H1 (cell line): Measurements from ENCODE around the gene MICALL1. TPM values are rescaled to one million over a fixed set of nuclear protein-coding genes. Genes with fewer than 3 reads are reported as not detected.
A peak's percentile ranks its signal among the peaks of the same experiment; 100 is the strongest.

Source experiments
- CTCF ChIA-PET: fragments of 300-600 bp; sonication (Branson Sonifier 250); formaldehyde crosslinking; loops from one replicate; lab custom pipeline; 2021; ENCODE audit not compliant: partially characterized antibody; lab: Charles Lee
- POLR2A ChIA-PET: fragments of 300-600 bp; sonication (Branson Sonifier 250); formaldehyde crosslinking; loops from one replicate; lab custom pipeline; 2021; ENCODE audit warnings: inconsistent platforms; ENCODE audit not compliant: partially characterized antibody; lab: Charles Lee
- DNase-seq, 2 experiments: peaks; one replicate each; pipeline versions ENCODE4 v3.0.0 to v3.0.0-alpha.2; 2010 to 2022; ENCODE audit warnings: low spot score in 2 of 2, low read depth in 1 of 2, mixed read lengths in 1 of 2
- FAIRE-seq: peaks from 2 replicates; lab custom pipeline; 2011; peaks lifted over from hg19 to GRCh38; lab: Jason Lieb, UNC
- H2AFZ ChIP-seq: 2 replicates; pipeline ENCODE4 v1.8.1; 2012; ENCODE audit warnings: low read length, inconsistent platforms
- H2AK5ac ChIP-seq: 2 replicates; pipeline ENCODE4 v1.6.1; 2013; ENCODE audit warnings: low read depth, low read length
- H2BK120ac ChIP-seq: replicated peaks from 2 replicates; pipeline ENCODE3; 2013; ENCODE audit warnings: low read depth, low read length, inconsistent platforms
- H2BK12ac ChIP-seq: 2 replicates; pipeline ENCODE4 v1.6.1; 2013; ENCODE audit warnings: low read depth, low read length
- H2BK15ac ChIP-seq: 2 replicates; pipeline ENCODE4 v1.6.1; 2013; ENCODE audit warnings: low read length
- H2BK20ac ChIP-seq: 2 replicates; pipeline ENCODE4 v1.6.1; 2013; ENCODE audit warnings: low read length
- H2BK5ac ChIP-seq: 2 replicates; pipeline ENCODE4 v1.6.1; 2013; ENCODE audit warnings: low read depth, low read length
- H3K14ac ChIP-seq: 2 replicates; pipeline ENCODE4 v1.6.1; 2013; ENCODE audit warnings: inconsistent platforms; ENCODE audit not compliant: insufficient read length
- H3K18ac ChIP-seq: 2 replicates; pipeline ENCODE4 v1.6.1; 2013; ENCODE audit warnings: low read length; ENCODE audit errors: extremely low read depth
- H3K23ac ChIP-seq: 2 replicates; pipeline ENCODE4 v1.6.1; 2013; ENCODE audit warnings: inconsistent platforms; ENCODE audit not compliant: insufficient read length
- H3K23me2 ChIP-seq: 2 replicates; pipeline ENCODE4 v1.6.1; 2013; ENCODE audit warnings: low read depth, low read length
- H3K27ac ChIP-seq: 2 replicates; pipeline ENCODE4 v1.6.1; 2011; ENCODE audit warnings: low read depth, low read length, inconsistent platforms
- H3K27me3 ChIP-seq, 4 experiments: replicated peaks in 1 of 4; 1 replicate in 1 of 4; 2 replicates in 3 of 4; pipeline versions ENCODE4 v1.6.1 to v1.8.1; 2011 to 2013; ENCODE audit warnings: low read length in 3 of 4, mild to moderate bottlenecking in 3 of 4, inconsistent platforms in 2 of 4, mixed read lengths in 2 of 4, moderate library complexity in 1 of 4; ENCODE audit not compliant: control insufficient read depth in 3 of 4, insufficient read depth in 3 of 4; ENCODE audit errors: extremely low read depth in 1 of 4
- H3K36me3 ChIP-seq, 4 experiments: 2 replicates each; pipeline versions ENCODE4 v1.6.1 to v1.8.1; 2011 to 2013; ENCODE audit warnings: mild to moderate bottlenecking in 4 of 4, low read length in 3 of 4, moderate library complexity in 2 of 4, control low read depth in 1 of 4, inconsistent platforms in 1 of 4; ENCODE audit not compliant: insufficient read depth in 4 of 4, control insufficient read depth in 2 of 4
- H3K4ac ChIP-seq: replicated peaks from 2 replicates; pipeline ENCODE3; 2013; ENCODE audit warnings: low read length, low read depth, mixed read lengths, inconsistent platforms; ENCODE audit not compliant: insufficient read length
- H3K4me1 ChIP-seq, 4 experiments: replicated peaks in 1 of 4; 1 replicate in 1 of 4; 2 replicates in 3 of 4; pipeline versions ENCODE4 v1.6.1 to v1.8.1; 2011 to 2013; ENCODE audit warnings: low read length in 3 of 4, inconsistent platforms in 2 of 4, mixed read lengths in 1 of 4; ENCODE audit not compliant: insufficient read depth in 4 of 4, control insufficient read depth in 3 of 4
- H3K4me2 ChIP-seq, 2 experiments: 2 replicates each; pipeline versions ENCODE4 v1.6.1 to v1.8.1; 2011 to 2013; ENCODE audit warnings: low read depth in 2 of 2, low read length in 2 of 2, control low read depth in 1 of 2, inconsistent platforms in 1 of 2, mild to moderate bottlenecking in 1 of 2; ENCODE audit not compliant: insufficient read depth in 1 of 2
- H3K4me3 ChIP-seq, 4 experiments: fragments of 200-600, 300-600 bp in 1 of 4; sonication (generic), shearing (Covaris generic), sonication (Bioruptor Twin) in 1 of 4; 2 replicates each; pipeline versions ENCODE4 v1.5.1 to v1.8.1; 2011 to 2016; ENCODE audit warnings: low read length in 4 of 4, low read depth in 3 of 4, control low read depth in 2 of 4, inconsistent platforms in 2 of 4, mild to moderate bottlenecking in 2 of 4, mixed read lengths in 1 of 4, moderate library complexity in 1 of 4; ENCODE audit not compliant: insufficient read depth in 2 of 4; ENCODE audit errors: extremely low read depth in 1 of 4
- H3K56ac ChIP-seq: replicated peaks from 2 replicates; pipeline ENCODE3; 2013; ENCODE audit warnings: low read depth, mild to moderate bottlenecking, mixed read lengths, low read length, inconsistent platforms; ENCODE audit not compliant: insufficient read length
- H3K79me1 ChIP-seq: 2 replicates; pipeline ENCODE4 v1.6.1; 2013; ENCODE audit warnings: low read depth, low read length, control low read depth
- H3K79me2 ChIP-seq, 2 experiments: 2 replicates each; pipeline versions ENCODE4 v1.6.1 to v1.8.1; 2012 to 2013; ENCODE audit warnings: low read length in 2 of 2, mild to moderate bottlenecking in 2 of 2, inconsistent platforms in 1 of 2; ENCODE audit not compliant: insufficient read depth in 2 of 2, control insufficient read depth in 1 of 2
- H3K9ac ChIP-seq, 4 experiments: replicated peaks in 1 of 4; 1 replicate in 1 of 4; 2 replicates in 3 of 4; pipeline versions ENCODE4 v1.6.1 to v1.8.1; 2011 to 2013; ENCODE audit warnings: low read depth in 3 of 4, low read length in 3 of 4, control low read depth in 2 of 4, mild to moderate bottlenecking in 2 of 4, moderate library complexity in 2 of 4, inconsistent platforms in 1 of 4; ENCODE audit errors: extremely low read depth in 1 of 4
- H3K9me3 ChIP-seq, 2 experiments: 2 replicates each; pipeline versions ENCODE4 v1.6.1 to v1.8.1; 2012 to 2013; ENCODE audit warnings: mild to moderate bottlenecking in 2 of 2, moderate library complexity in 2 of 2, control low read depth in 1 of 2, inconsistent platforms in 1 of 2, low read depth in 1 of 2, low read length in 1 of 2, mixed read lengths in 1 of 2; ENCODE audit not compliant: insufficient read depth in 2 of 2
- H4K20me1 ChIP-seq, 2 experiments: replicated peaks in 1 of 2; 2 replicates each; pipeline versions ENCODE3 to v1.8.1; 2011 to 2013; ENCODE audit warnings: inconsistent platforms in 2 of 2, low read length in 2 of 2, mild to moderate bottlenecking in 1 of 2; ENCODE audit not compliant: insufficient read depth in 2 of 2, control insufficient read depth in 1 of 2
- H4K5ac ChIP-seq: 2 replicates; pipeline ENCODE4 v1.6.1; 2013; ENCODE audit warnings: low read length, low read depth, mixed read lengths, inconsistent platforms; ENCODE audit not compliant: insufficient read length
- H4K8ac ChIP-seq: 2 replicates; pipeline ENCODE4 v1.8.0; 2013; ENCODE audit warnings: mild to moderate bottlenecking, moderate library complexity, low read length, inconsistent platforms; ENCODE audit not compliant: insufficient read depth; ENCODE audit errors: extremely low read depth
- H4K91ac ChIP-seq: replicated peaks from 2 replicates; pipeline ENCODE3; 2013; ENCODE audit warnings: low read length, mixed read lengths, inconsistent platforms; ENCODE audit not compliant: insufficient read length
- FOSL1 ChIP-seq: IDR thresholded peaks from 2 replicates; pipeline ENCODE4 v1.6.1; 2011; ENCODE audit warnings: mild to moderate bottlenecking, low read depth, low read length, moderate library complexity; ENCODE audit not compliant: insufficient read depth
- HDAC2 ChIP-seq, 2 experiments: fragments of 300-600 bp in 1 of 2; sonication (generic) in 1 of 2; IDR thresholded peaks; 2 replicates each; pipeline ENCODE4 v1.6.1; 2011 to 2012; ENCODE audit warnings: low read depth in 2 of 2, low read length in 2 of 2, mild to moderate bottlenecking in 2 of 2, moderate library complexity in 2 of 2, borderline replicate concordance in 1 of 2, inconsistent platforms in 1 of 2
- KDM1A ChIP-seq: fragments of 200-600, 300-600 bp; sonication (generic); IDR thresholded peaks from 2 replicates; pipeline ENCODE4 v1.7.1; 2016; ENCODE audit warnings: mild to moderate bottlenecking, low read length, borderline replicate concordance
- NRF1 ChIP-seq: IDR thresholded peaks from 2 replicates; pipeline ENCODE4 v1.6.1; 2011; ENCODE audit warnings: mild to moderate bottlenecking, low read depth, low read length, improper control_type of control experiment
- RAD21 ChIP-seq, 2 experiments: IDR thresholded peaks in 1 of 2; conservative IDR thresholded peaks in 1 of 2; 2 replicates each; pipeline ENCODE4 v1.6.1; 2011; ENCODE audit warnings: low read depth in 2 of 2, low read length in 2 of 2, improper control_type of control experiment in 1 of 2, inconsistent platforms in 1 of 2, mild to moderate bottlenecking in 1 of 2, moderate library complexity in 1 of 2
- SAP30 ChIP-seq: fragments of 300-600 bp; sonication (generic); IDR thresholded peaks from 2 replicates; pipeline ENCODE4 v1.7.1; 2012; ENCODE audit warnings: low read length, moderate library complexity, mild to moderate bottlenecking, inconsistent platforms; ENCODE audit not compliant: insufficient read depth, insufficient replicate concordance
- ZNF274 ChIP-seq: IDR thresholded peaks from 2 replicates; pipeline ENCODE4 v1.7.0; 2012; ENCODE audit warnings: low read length, borderline replicate concordance; ENCODE audit errors: extremely low read depth
- WGBS, 2 experiments: shearing (Covaris generic) in 1 of 2; methylation state at CpG; one replicate each; pipeline versions ENCODE4 v1.1.6 to v1.1.7; 2013 to 2015; ENCODE audit warnings: low lambda C conversion rate in 2 of 2, mixed read lengths in 2 of 2, inconsistent platforms in 1 of 2, low coverage in 1 of 2, missing lambda C conversion rate in 1 of 2; ENCODE audit not compliant: insufficient replicate concordance in 2 of 2, insufficient coverage in 1 of 2, insufficient read length in 1 of 2; ENCODE audit errors: extremely low coverage in 1 of 2, missing lambda C conversion rate in 1 of 2; 5-methylcytosine and 5-hydroxymethylcytosine counted together
- polyA plus RNA-seq, 7 experiments: library from polyadenylated mRNA; depleted of rRNA in 3 of 7; stranded (reverse) in 5 of 7; unstranded in 2 of 7; fragments of >200 nt in 5 of 7; fragments of 200-250 nt in 2 of 7; gene quantifications; 1 replicate in 5 of 7; 2 replicates in 1 of 7; 4 replicates in 1 of 7; pipeline versions ENCODE4 v1.2.1 to v1.2.3, GENCODE V29; 2011 to 2013; ENCODE audit warnings: missing spikeins in 2 of 7, mixed read lengths in 2 of 7
- total RNA-seq: library from RNA; stranded (reverse); fragmentation: NEBNext Ultra II Directional; extraction: Animal tissue kit (Norgen Biotek cat#: 25700); gene quantifications from 2 replicates; pipeline ENCODE4 v1.2.1, GENCODE V29; 2021
- TF ChIP-seq, protein P1 (sequence below), 3 experiments: IDR thresholded peaks; 1 replicate in 2 of 3; 2 replicates in 1 of 3; pipeline versions ENCODE4 v1.5.1 to v1.6.1; 2011; ENCODE audit warnings: low read length in 3 of 3, mild to moderate bottlenecking in 3 of 3, inconsistent platforms in 2 of 3, low read depth in 1 of 3, moderate library complexity in 1 of 3; ENCODE audit not compliant: insufficient read depth in 1 of 3; ENCODE audit errors: control extremely low read depth in 1 of 3

MICALL1 gene
- total and polyA plus RNA-seq, 2 of the 8 experiments (the other 6 are each of a cell fraction or from before 2014, with no cell fraction given), result 17.7 to 32.1 TPM

DNA sequence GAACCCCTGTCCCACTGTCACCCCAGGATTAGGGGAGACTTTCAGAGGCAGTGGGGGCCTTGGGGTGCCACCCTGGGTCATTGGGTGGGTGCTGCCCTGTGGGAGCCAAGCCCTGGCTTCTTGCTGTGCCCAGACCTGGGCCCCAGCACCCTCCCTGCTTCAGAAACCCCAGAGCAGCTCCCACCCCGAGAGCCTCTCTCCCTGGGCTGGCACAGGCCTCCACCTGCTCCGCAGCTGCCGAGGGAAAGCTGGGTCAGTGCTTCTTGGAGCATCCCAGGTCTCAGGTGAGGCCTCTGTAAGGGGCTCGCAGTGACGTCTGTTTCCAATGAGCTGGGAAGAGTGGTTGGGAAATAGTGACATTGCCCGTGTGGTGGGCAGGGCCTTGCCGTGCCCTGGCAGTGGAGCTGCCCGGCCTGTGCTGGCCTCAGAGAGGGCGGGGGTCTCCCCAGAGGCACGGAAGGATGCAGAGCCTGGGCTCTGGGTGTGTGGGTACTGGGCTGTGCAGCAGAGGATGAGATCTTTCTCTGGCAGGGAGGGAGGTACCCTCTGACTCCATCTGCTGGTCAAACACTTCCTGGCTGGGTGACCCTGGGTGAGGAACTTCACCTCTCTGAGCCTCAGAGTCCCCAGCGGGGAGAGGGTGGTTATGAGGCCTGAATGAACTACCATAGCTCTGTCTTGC, 24.3 kb downstream of the MICALL1 start:
- Histone ChIP-seq H2BK12ac (no peak overlapping the region), H3K9me3 (no peaks in the 10 kb centered on the region), H3K56ac (no peak overlapping the region), H3K4me3 (no peak overlapping the region), H4K20me1 (peaks cover 0 to 8% of the 10 kb centered on the region in 2 experiments), H3K79me1 (no peaks in the 10 kb centered on the region), H4K8ac (no peak overlapping the region; the same call in 1 of the 2 replicates), H3K27ac (no peak overlapping the region; the same call in 1 of the 2 replicates), H3K36me3 (peaks cover 2 to 17% (median 9%) of the 10 kb centered on the region in 4 experiments; a peak in 7 of 8 replicates), H4K91ac (no peak overlapping the region), H2AFZ (no peak overlapping the region), H3K18ac (no peak overlapping the region), H3K79me2 (no peaks in the 10 kb centered on the region), H3K4me2 (no peak overlapping the region), H3K27me3 (no peaks in the 10 kb centered on the region), H2BK120ac (no peak overlapping the region), H3K23me2 (no peaks in the 10 kb centered on the region), H3K4ac (no peak overlapping the region), H2BK15ac (no peak overlapping the region), H3K14ac (no peak overlapping the region), H2AK5ac (no peak overlapping the region), H2BK5ac (no peak overlapping the region), H2BK20ac (no peak overlapping the region), H3K4me1 (peaks cover 0 to 5% (median 3%) of the 10 kb centered on the region in 4 experiments; a peak in 5 of 7 replicates), H3K9ac (no peak overlapping the region), H3K23ac (no peak overlapping the region), H4K5ac (no peak overlapping the region)
- DNase-seq (no peak), FAIRE-seq (no peak)
- ChIA-PET POLR2A (interaction anchor here (0.6 to 3.1 kb wide), 6 partner anchors 13 to 106 kb away, joined by 3 to 11 read pairs (median 3); partner anchors contain the start of genes EIF3L and MICALL1), CTCF (interaction anchor here (0.6 to 10.4 kb wide), 17 partner anchors 8 to 113 kb away, joined by 3 to 158 read pairs (median 4); partner anchors contain the start of genes C22orf23 and POLR2F)
- 79% methylated on average over 11 of the region's 11 CpGs; no CpG with 5 or more reads in 1 of the 2 experiments for WGBS, 2 experiments
- TF ChIP-seq, protein P1, sequence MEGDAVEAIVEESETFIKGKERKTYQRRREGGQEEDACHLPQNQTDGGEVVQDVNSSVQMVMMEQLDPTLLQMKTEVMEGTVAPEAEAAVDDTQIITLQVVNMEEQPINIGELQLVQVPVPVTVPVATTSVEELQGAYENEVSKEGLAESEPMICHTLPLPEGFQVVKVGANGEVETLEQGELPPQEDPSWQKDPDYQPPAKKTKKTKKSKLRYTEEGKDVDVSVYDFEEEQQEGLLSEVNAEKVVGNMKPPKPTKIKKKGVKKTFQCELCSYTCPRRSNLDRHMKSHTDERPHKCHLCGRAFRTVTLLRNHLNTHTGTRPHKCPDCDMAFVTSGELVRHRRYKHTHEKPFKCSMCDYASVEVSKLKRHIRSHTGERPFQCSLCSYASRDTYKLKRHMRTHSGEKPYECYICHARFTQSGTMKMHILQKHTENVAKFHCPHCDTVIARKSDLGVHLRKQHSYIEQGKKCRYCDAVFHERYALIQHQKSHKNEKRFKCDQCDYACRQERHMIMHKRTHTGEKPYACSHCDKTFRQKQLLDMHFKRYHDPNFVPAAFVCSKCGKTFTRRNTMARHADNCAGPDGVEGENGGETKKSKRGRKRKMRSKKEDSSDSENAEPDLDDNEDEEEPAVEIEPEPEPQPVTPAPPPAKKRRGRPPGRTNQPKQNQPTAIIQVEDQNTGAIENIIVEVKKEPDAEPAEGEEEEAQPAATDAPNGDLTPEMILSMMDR (IDR thresholded peaks at IDR 0.05; ENCODE audit: control extremely low read depth in 1 of 3, insufficient read depth in 1 of 3, low read depth in 1 of 3, low read length in 3 of 3), result peak; percentile 37 to 66 (median 62)
- no peak; the same call in 1 of the 2 replicates for TF ChIP-seq KDM1A
- no peak for TF ChIP-seq ZNF274
- no peak for TF ChIP-seq NRF1
- no peak for TF ChIP-seq SAP30
- TF ChIP-seq FOSL1, result no peak
- no peak for TF ChIP-seq HDAC2 (IDR thresholded peaks at IDR 0.05; ENCODE audit: borderline replicate concordance in 1 of 2, low read depth in 2 of 2, low read length in 2 of 2)
- peak; percentile 33 to 44 for TF ChIP-seq RAD21 (IDR thresholded peaks at IDR 0.05 in 1 of 2, conservative IDR thresholded peaks at IDR 0.05 in 1 of 2; ENCODE audit: low read depth in 2 of 2, low read length in 2 of 2)
